Measurements from ENCODE around the gene BMPR1B. TPM values are rescaled to one million over a fixed set of nuclear protein-coding genes. Genes with fewer than 3 reads are reported as not detected.

BMPR1B gene
- total and polyA plus RNA-seq, 9 donors, result 6.6 to 21.1 (median 11.7) TPM

- WGBS (ENCODE audit: insufficient coverage), result 31% methylated on average over 3 of the region's 4 CpGs
- DNase-seq, result no peak
- Histone ChIP-seq H3K4me3 (ENCODE audit: low read length) (no peak overlapping the region), H3K9me3 (replicated peaks; ENCODE audit: control insufficient read depth, low read depth, low read length) (peaks cover 7% of the 10 kb centered on the region), H3K27ac (ENCODE audit: low read length) (no peak overlapping the region), H3K36me3 (ENCODE audit: control insufficient read depth, insufficient read depth, low read length) (no peaks in the 10 kb centered on the region), H3K4me1 (ENCODE audit: control insufficient read depth, insufficient read depth, low read length) (no peaks in the 10 kb centered on the region), H3K27me3 (ENCODE audit: control insufficient read depth, insufficient read depth, low read length) (no peaks in the 10 kb centered on the region)
Measured at GRCh38 chr4:94920369-94920768, 162.6 kb downstream of the BMPR1B start.

GRCh38 chr4:94924566-94924965 lies 166.8 kb downstream of the BMPR1B start:
- Histone ChIP-seq H3K27me3 (ENCODE audit: control insufficient read depth, insufficient read depth, low read length) (no peaks in the 10 kb centered on the region), H3K9me3 (replicated peaks; ENCODE audit: control insufficient read depth, low read depth, low read length) (no peaks in the 10 kb centered on the region), H3K4me3 (ENCODE audit: low read length) (no peak overlapping the region), H3K36me3 (ENCODE audit: control insufficient read depth, insufficient read depth, low read length) (no peaks in the 10 kb centered on the region), H3K4me1 (ENCODE audit: control insufficient read depth, insufficient read depth, low read length) (no peaks in the 10 kb centered on the region), H3K27ac (ENCODE audit: low read length) (no peak overlapping the region)
- WGBS (ENCODE audit: insufficient coverage), result no CpG with 5 or more reads among the region's 2 CpGs
- no peak for DNase-seq

GRCh38 chr4:94925764-94926347 lies 168.1 kb downstream of the BMPR1B start:
- H3K27me3 ChIP-seq (ENCODE audit: control insufficient read depth, insufficient read depth, low read length), result no peaks in the 10 kb centered on the region
- no peaks in the 10 kb centered on the region for H3K4me1 ChIP-seq (ENCODE audit: control insufficient read depth, insufficient read depth, low read length)
- H3K9me3 ChIP-seq (replicated peaks; ENCODE audit: control insufficient read depth, low read depth, low read length), result no peaks in the 10 kb centered on the region
- no peak for DNase-seq
- WGBS (ENCODE audit: insufficient coverage), result no CpG with 5 or more reads among the region's 5 CpGs
- no peak overlapping the region for H3K4me3 ChIP-seq (ENCODE audit: low read length)
- H3K36me3 ChIP-seq (ENCODE audit: control insufficient read depth, insufficient read depth, low read length), result no peaks in the 10 kb centered on the region
- H3K27ac ChIP-seq (ENCODE audit: low read length), result no peak overlapping the region

GRCh38 chr4:94926936-94927335 lies 169.2 kb downstream of the BMPR1B start:
- H3K36me3 ChIP-seq (ENCODE audit: control insufficient read depth, insufficient read depth, low read length), result no peaks in the 10 kb centered on the region
- DNase-seq, result no peak
- no peaks in the 10 kb centered on the region for H3K27me3 ChIP-seq (ENCODE audit: control insufficient read depth, insufficient read depth, low read length)
- no peak overlapping the region for H3K4me3 ChIP-seq (ENCODE audit: low read length)
- no peaks in the 10 kb centered on the region for H3K9me3 ChIP-seq (replicated peaks; ENCODE audit: control insufficient read depth, low read depth, low read length)
- WGBS (ENCODE audit: insufficient coverage), result no CpG with 5 or more reads among the region's 2 CpGs
- H3K4me1 ChIP-seq (ENCODE audit: control insufficient read depth, insufficient read depth, low read length), result no peaks in the 10 kb centered on the region
- H3K27ac ChIP-seq (ENCODE audit: low read length), result no peak overlapping the region

- H3K27me3 ChIP-seq (ENCODE audit: control insufficient read depth, insufficient read depth, low read length), result no peaks in the 10 kb centered on the region
- H3K4me3 ChIP-seq (ENCODE audit: low read length), result no peak overlapping the region
- H3K9me3 ChIP-seq (replicated peaks; ENCODE audit: control insufficient read depth, low read depth, low read length), result no peaks in the 10 kb centered on the region
- no peaks in the 10 kb centered on the region for H3K4me1 ChIP-seq (ENCODE audit: control insufficient read depth, insufficient read depth, low read length)
- 58% methylated on average over 1 of the region's 1 CpG for WGBS (ENCODE audit: insufficient coverage)
- no peaks in the 10 kb centered on the region for H3K36me3 ChIP-seq (ENCODE audit: control insufficient read depth, insufficient read depth, low read length)
- no peak overlapping the region for H3K27ac ChIP-seq (ENCODE audit: low read length)
- no peak for DNase-seq
Measured at GRCh38 chr4:94927696-94928095, 169.9 kb downstream of the BMPR1B start.

- no peak for DNase-seq
- H3K9me3 ChIP-seq (replicated peaks; ENCODE audit: control insufficient read depth, low read depth, low read length), result no peaks in the 10 kb centered on the region
- H3K27me3 ChIP-seq (ENCODE audit: control insufficient read depth, insufficient read depth, low read length), result no peaks in the 10 kb centered on the region
- H3K4me3 ChIP-seq (ENCODE audit: low read length), result no peak overlapping the region
- H3K4me1 ChIP-seq (ENCODE audit: control insufficient read depth, insufficient read depth, low read length), result no peaks in the 10 kb centered on the region
- 83% methylated on average over 4 of the region's 5 CpGs for WGBS (ENCODE audit: insufficient coverage)
- no peaks in the 10 kb centered on the region for H3K36me3 ChIP-seq (ENCODE audit: control insufficient read depth, insufficient read depth, low read length)
- no peak overlapping the region for H3K27ac ChIP-seq (ENCODE audit: low read length)
Measured at GRCh38 chr4:94929696-94930095, 171.9 kb downstream of the BMPR1B start.

- no peaks in the 10 kb centered on the region for H3K27me3 ChIP-seq (ENCODE audit: control insufficient read depth, insufficient read depth, low read length)
- H3K36me3 ChIP-seq (ENCODE audit: control insufficient read depth, insufficient read depth, low read length), result no peaks in the 10 kb centered on the region
- no peak overlapping the region for H3K27ac ChIP-seq (ENCODE audit: low read length)
- DNase-seq, result peak; percentile 78
- H3K4me1 ChIP-seq (ENCODE audit: control insufficient read depth, insufficient read depth, low read length), result no peaks in the 10 kb centered on the region
- 62% methylated on average over 6 of the region's 7 CpGs for WGBS (ENCODE audit: insufficient coverage)
- no peak overlapping the region for H3K4me3 ChIP-seq (ENCODE audit: low read length)
- H3K9me3 ChIP-seq (replicated peaks; ENCODE audit: control insufficient read depth, low read depth, low read length), result no peaks in the 10 kb centered on the region
Measured at GRCh38 chr4:94931626-94932025, 173.9 kb downstream of the BMPR1B start.

GRCh38 chr4:94932366-94932765 lies 174.6 kb downstream of the BMPR1B start:
- peak; percentile 76 for DNase-seq
- H3K9me3 ChIP-seq (replicated peaks; ENCODE audit: control insufficient read depth, low read depth, low read length), result no peaks in the 10 kb centered on the region
- H3K4me3 ChIP-seq (ENCODE audit: low read length), result no peak overlapping the region
- no peaks in the 10 kb centered on the region for H3K27me3 ChIP-seq (ENCODE audit: control insufficient read depth, insufficient read depth, low read length)
- no peaks in the 10 kb centered on the region for H3K36me3 ChIP-seq (ENCODE audit: control insufficient read depth, insufficient read depth, low read length)
- no peaks in the 10 kb centered on the region for H3K4me1 ChIP-seq (ENCODE audit: control insufficient read depth, insufficient read depth, low read length)
- no peak overlapping the region for H3K27ac ChIP-seq (ENCODE audit: low read length)

- Histone ChIP-seq H3K27me3 (ENCODE audit: control insufficient read depth, insufficient read depth, low read length) (no peaks in the 10 kb centered on the region), H3K4me1 (ENCODE audit: control insufficient read depth, insufficient read depth, low read length) (no peaks in the 10 kb centered on the region), H3K27ac (ENCODE audit: low read length) (no peak overlapping the region), H3K9me3 (replicated peaks; ENCODE audit: control insufficient read depth, low read depth, low read length) (no peaks in the 10 kb centered on the region), H3K36me3 (ENCODE audit: control insufficient read depth, insufficient read depth, low read length) (no peaks in the 10 kb centered on the region), H3K4me3 (ENCODE audit: low read length) (no peak overlapping the region)
- DNase-seq, result no peak
- no CpG with 5 or more reads among the region's 4 CpGs for WGBS (ENCODE audit: insufficient coverage)
Measured at GRCh38 chr4:94933799-94934198, 176.0 kb downstream of the BMPR1B start.

- Histone ChIP-seq H3K27me3 (ENCODE audit: control insufficient read depth, insufficient read depth, low read length) (no peaks in the 10 kb centered on the region), H3K4me3 (ENCODE audit: low read length) (no peak overlapping the region), H3K4me1 (ENCODE audit: control insufficient read depth, insufficient read depth, low read length) (no peaks in the 10 kb centered on the region), H3K27ac (ENCODE audit: low read length) (no peak overlapping the region), H3K36me3 (ENCODE audit: control insufficient read depth, insufficient read depth, low read length) (no peaks in the 10 kb centered on the region), H3K9me3 (replicated peaks; ENCODE audit: control insufficient read depth, low read depth, low read length) (no peaks in the 10 kb centered on the region)
- no CpG with 5 or more reads among the region's 5 CpGs for WGBS (ENCODE audit: insufficient coverage)
- no peak for DNase-seq
Measured at GRCh38 chr4:94934201-94934600, 176.4 kb downstream of the BMPR1B start.

- H3K4me3 ChIP-seq (ENCODE audit: low read length), result no peak overlapping the region
- DNase-seq, result no peak
- H3K27me3 ChIP-seq (ENCODE audit: control insufficient read depth, insufficient read depth, low read length), result no peaks in the 10 kb centered on the region
Measured at GRCh38 chr4:94934864-94935263, 177.1 kb downstream of the BMPR1B start.

More at GRCh38 chr4:94934864-94935263, 177.1 kb downstream of the BMPR1B start:
- no peaks in the 10 kb centered on the region for H3K36me3 ChIP-seq (ENCODE audit: control insufficient read depth, insufficient read depth, low read length)
- H3K27ac ChIP-seq (ENCODE audit: low read length), result no peak overlapping the region
- H3K4me1 ChIP-seq (ENCODE audit: control insufficient read depth, insufficient read depth, low read length), result no peaks in the 10 kb centered on the region
- no peaks in the 10 kb centered on the region for H3K9me3 ChIP-seq (replicated peaks; ENCODE audit: control insufficient read depth, low read depth, low read length)
